ENCODE results near the gene LITAF.

DNA sequence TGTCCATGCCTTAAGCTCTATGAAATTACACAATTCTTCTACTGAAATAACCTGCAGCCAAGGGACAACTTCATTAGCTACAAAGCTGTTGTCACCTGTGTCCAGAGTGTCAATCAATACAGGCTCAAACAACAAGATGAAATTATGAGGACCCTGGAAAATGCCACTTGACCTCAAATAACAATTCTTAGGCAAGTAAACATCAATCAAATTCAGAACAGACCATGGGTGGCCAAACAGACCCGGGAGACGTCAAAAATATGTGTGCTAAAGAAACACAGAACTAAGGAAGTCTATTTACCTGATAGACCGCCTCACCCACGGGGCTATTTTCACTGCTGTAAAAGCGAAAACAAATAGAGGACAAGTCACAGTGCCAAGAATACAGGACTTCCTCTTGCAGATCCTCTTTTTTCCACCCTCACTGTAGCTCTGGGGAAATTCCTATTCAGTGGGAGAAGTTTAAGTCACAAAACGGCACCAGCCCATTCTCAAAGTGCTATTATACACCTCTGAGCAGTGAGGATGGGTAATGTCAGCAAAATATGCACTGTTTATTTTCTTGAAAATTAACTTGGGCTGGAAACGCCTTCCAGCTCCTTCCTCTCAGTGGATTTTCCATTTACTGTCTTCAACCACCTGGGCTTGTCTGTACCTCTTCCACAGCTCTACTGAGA is 2.7 kb downstream of the LITAF start:
- TF ChIP-seq, protein P1, sequence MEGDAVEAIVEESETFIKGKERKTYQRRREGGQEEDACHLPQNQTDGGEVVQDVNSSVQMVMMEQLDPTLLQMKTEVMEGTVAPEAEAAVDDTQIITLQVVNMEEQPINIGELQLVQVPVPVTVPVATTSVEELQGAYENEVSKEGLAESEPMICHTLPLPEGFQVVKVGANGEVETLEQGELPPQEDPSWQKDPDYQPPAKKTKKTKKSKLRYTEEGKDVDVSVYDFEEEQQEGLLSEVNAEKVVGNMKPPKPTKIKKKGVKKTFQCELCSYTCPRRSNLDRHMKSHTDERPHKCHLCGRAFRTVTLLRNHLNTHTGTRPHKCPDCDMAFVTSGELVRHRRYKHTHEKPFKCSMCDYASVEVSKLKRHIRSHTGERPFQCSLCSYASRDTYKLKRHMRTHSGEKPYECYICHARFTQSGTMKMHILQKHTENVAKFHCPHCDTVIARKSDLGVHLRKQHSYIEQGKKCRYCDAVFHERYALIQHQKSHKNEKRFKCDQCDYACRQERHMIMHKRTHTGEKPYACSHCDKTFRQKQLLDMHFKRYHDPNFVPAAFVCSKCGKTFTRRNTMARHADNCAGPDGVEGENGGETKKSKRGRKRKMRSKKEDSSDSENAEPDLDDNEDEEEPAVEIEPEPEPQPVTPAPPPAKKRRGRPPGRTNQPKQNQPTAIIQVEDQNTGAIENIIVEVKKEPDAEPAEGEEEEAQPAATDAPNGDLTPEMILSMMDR (IDR thresholded peaks at IDR 0.05; ENCODE audit: insufficient read depth, low read length, poor library complexity, severe bottlenecking): no peak
- no peak for TF ChIP-seq EZH2phosphoT487 (conservative IDR thresholded peaks at IDR 0.05; ENCODE audit: low read length)

Data from SU-DHL-6 (cell line).